OCI-LY7 (cell line): ENCODE data around the gene BBS5.

Source experiments
- EZH2phosphoT487 ChIP-seq: fragments of 200-600 bp; sonication (generic); IDR thresholded peaks from 2 replicates; pipeline ENCODE4 v1.6.1; 2018; ENCODE audit warnings: low read depth, borderline replicate concordance, mild to moderate bottlenecking, mixed run types, antibody characterized with exemption, low read length, moderate library complexity, mixed read lengths
- TF ChIP-seq, protein P1 (sequence below): fragments of 200-600 bp; sonication (generic); conservative IDR thresholded peaks from 2 replicates; pipeline ENCODE4 v1.5.1; 2014; ENCODE audit warnings: mild to moderate bottlenecking, antibody characterized with exemption, low read length, moderate library complexity, mixed read lengths

DNA sequence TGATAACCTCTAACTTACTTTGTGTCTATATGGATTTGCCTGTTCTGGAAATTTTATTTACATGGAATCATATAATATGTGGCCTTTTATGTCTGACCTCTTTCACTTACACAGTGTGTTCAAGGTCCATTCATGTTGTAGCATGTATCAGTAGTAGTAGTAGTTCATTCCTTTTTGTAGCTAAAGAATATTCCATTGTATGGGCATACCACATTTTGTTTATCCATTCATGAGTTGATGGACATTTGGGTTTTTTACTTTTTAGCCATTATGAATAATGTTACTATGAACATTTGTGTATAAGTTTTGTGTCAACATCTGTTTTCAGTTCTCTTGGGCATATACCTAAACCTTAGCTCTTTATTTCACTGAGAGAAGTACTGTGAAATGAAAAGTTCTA lies 11.5 kb downstream of the BBS5 start:
- TF ChIP-seq, protein P1, sequence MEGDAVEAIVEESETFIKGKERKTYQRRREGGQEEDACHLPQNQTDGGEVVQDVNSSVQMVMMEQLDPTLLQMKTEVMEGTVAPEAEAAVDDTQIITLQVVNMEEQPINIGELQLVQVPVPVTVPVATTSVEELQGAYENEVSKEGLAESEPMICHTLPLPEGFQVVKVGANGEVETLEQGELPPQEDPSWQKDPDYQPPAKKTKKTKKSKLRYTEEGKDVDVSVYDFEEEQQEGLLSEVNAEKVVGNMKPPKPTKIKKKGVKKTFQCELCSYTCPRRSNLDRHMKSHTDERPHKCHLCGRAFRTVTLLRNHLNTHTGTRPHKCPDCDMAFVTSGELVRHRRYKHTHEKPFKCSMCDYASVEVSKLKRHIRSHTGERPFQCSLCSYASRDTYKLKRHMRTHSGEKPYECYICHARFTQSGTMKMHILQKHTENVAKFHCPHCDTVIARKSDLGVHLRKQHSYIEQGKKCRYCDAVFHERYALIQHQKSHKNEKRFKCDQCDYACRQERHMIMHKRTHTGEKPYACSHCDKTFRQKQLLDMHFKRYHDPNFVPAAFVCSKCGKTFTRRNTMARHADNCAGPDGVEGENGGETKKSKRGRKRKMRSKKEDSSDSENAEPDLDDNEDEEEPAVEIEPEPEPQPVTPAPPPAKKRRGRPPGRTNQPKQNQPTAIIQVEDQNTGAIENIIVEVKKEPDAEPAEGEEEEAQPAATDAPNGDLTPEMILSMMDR, result no peak
- no peak for TF ChIP-seq EZH2phosphoT487
